Measurements from ENCODE around the gene ABLIM1.

ABLIM1 gene

DNA sequence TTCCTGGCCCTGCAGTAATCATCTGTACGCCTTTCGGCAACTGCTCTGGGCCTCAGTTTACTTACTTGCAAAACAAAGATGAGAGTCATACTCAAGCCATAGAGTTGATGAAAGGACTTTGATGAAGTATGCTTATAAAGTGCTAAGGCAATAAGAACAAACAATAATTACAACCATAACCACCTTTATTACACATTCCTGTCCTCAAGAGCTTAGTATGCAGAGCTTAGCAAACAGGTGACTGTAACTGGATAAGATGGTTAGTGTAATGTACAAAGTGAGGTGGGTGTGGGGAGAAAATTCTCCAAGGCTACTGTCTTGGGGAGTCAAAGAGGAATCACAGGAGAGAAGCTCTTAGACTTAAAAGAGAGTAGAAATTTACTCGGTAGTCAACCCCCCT, 136.8 kb downstream of the ABLIM1 start:
- no peaks in the 10 kb centered on the region for H3K27me3 ChIP-seq (ENCODE audit: low read depth, low read length)
- H3K4me3 ChIP-seq (ENCODE audit: low read length): no peak overlapping the region
- H3K79me2 ChIP-seq (ENCODE audit: low read length): peaks cover 59% of the 10 kb centered on the region
- no peak for TF ChIP-seq EZH2phosphoT487 (IDR thresholded peaks at IDR 0.05; ENCODE audit: low read depth)
- no peak for TF ChIP-seq CTCF (IDR thresholded peaks at IDR 0.05; ENCODE audit: low read depth, low read length)
- 0 out of 2 replicates have a peak, but pooled peaks cover 10% of the 10 kb centered on the region for H3K4me1 ChIP-seq (ENCODE audit: low read length)
- no peak overlapping the region for H2AFZ ChIP-seq (ENCODE audit: low read depth, low read length)
- peaks cover 30% of the 10 kb centered on the region for H4K20me1 ChIP-seq (ENCODE audit: insufficient read depth, low read length)
- H3K9me3 ChIP-seq (ENCODE audit: insufficient read depth, low read length): no peaks in the 10 kb centered on the region
- no peak overlapping the region for H3K27ac ChIP-seq (ENCODE audit: low read length)
- no peak overlapping the region for H3K9ac ChIP-seq (ENCODE audit: low read length)
- H3K36me3 ChIP-seq (replicated peaks; ENCODE audit: low read depth, low read length): no peaks in the 10 kb centered on the region
- no peak overlapping the region for H3K4me2 ChIP-seq (ENCODE audit: low read length)

DNA sequence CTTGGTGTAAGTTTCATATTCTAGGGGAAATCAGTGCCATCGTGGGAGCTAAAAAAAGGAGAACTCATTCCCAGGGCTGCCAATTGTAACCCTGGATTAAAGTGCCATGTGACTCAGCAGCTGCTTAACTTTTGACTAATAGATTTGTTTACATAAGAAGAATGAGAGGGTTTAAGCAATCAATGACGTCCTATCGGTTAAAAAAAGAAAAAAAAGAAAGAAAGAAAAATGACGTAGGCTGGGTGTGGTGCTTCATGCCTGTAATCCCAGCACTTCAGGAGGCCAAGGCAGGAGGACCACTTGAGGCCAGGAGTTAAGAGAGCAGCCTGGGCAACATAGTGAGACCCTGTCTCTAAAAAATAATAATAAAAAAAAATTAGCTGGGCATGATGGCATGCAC, 137.6 kb downstream of the ABLIM1 start:
- no peaks in the 10 kb centered on the region for H3K27me3 ChIP-seq (ENCODE audit: low read depth, low read length)
- H2AFZ ChIP-seq (ENCODE audit: low read depth, low read length): no peak overlapping the region
- H4K20me1 ChIP-seq (ENCODE audit: insufficient read depth, low read length): peaks cover 30% of the 10 kb centered on the region
- TF ChIP-seq EZH2phosphoT487 (IDR thresholded peaks at IDR 0.05; ENCODE audit: low read depth) (no peak), CTCF (IDR thresholded peaks at IDR 0.05; ENCODE audit: low read depth, low read length) (no peak)
- H3K36me3 ChIP-seq (replicated peaks; ENCODE audit: low read depth, low read length): no peaks in the 10 kb centered on the region
- H3K4me3 ChIP-seq (ENCODE audit: low read length): no peak overlapping the region
- no peak overlapping the region for H3K27ac ChIP-seq (ENCODE audit: low read length)
- H3K79me2 ChIP-seq (ENCODE audit: low read length): peaks cover 52% of the 10 kb centered on the region
- no peak overlapping the region for H3K4me2 ChIP-seq (ENCODE audit: low read length)
- H3K9me3 ChIP-seq (ENCODE audit: insufficient read depth, low read length): no peaks in the 10 kb centered on the region
- no peak overlapping the region for H3K9ac ChIP-seq (ENCODE audit: low read length)
- H3K4me1 ChIP-seq (ENCODE audit: low read length): 0 out of 2 replicates have a peak, but pooled peaks cover 6% of the 10 kb centered on the region

GRCh38 chr10:114519756-114520293, 138.2 kb downstream of the ABLIM1 start:
- TF ChIP-seq CTCF (IDR thresholded peaks at IDR 0.05; ENCODE audit: low read depth, low read length): no peak
- TF ChIP-seq EZH2phosphoT487 (IDR thresholded peaks at IDR 0.05; ENCODE audit: low read depth): no peak
- peaks cover 27% of the 10 kb centered on the region for H4K20me1 ChIP-seq (ENCODE audit: insufficient read depth, low read length)
- no peak overlapping the region for H3K4me3 ChIP-seq (ENCODE audit: low read length)
- H3K4me1 ChIP-seq (ENCODE audit: low read length): 0 out of 2 replicates have a peak, but pooled peaks cover under 1% of the 10 kb centered on the region
- H3K79me2 ChIP-seq (ENCODE audit: low read length): peaks cover 46% of the 10 kb centered on the region
- no peaks in the 10 kb centered on the region for H3K27me3 ChIP-seq (ENCODE audit: low read depth, low read length)
- H3K27ac ChIP-seq (ENCODE audit: low read length): no peak overlapping the region
- H3K4me2 ChIP-seq (ENCODE audit: low read length): no peak overlapping the region
- no peak overlapping the region for H3K9ac ChIP-seq (ENCODE audit: low read length)
- H3K36me3 ChIP-seq (replicated peaks; ENCODE audit: low read depth, low read length): no peaks in the 10 kb centered on the region
- no peaks in the 10 kb centered on the region for H3K9me3 ChIP-seq (ENCODE audit: insufficient read depth, low read length)
- H2AFZ ChIP-seq (ENCODE audit: low read depth, low read length): no peak overlapping the region

GRCh38 chr10:114519306-114519669, 138.8 kb downstream of the ABLIM1 start:
- H3K79me2 ChIP-seq (ENCODE audit: low read length): peaks cover 40% of the 10 kb centered on the region
- no peaks in the 10 kb centered on the region for H3K9me3 ChIP-seq (ENCODE audit: insufficient read depth, low read length)
- H3K27ac ChIP-seq (ENCODE audit: low read length): no peak overlapping the region
- H2AFZ ChIP-seq (ENCODE audit: low read depth, low read length): no peak overlapping the region
- H3K9ac ChIP-seq (ENCODE audit: low read length): no peak overlapping the region
- H3K36me3 ChIP-seq (replicated peaks; ENCODE audit: low read depth, low read length): no peaks in the 10 kb centered on the region
- no peak overlapping the region for H3K4me3 ChIP-seq (ENCODE audit: low read length)
- no peak for TF ChIP-seq EZH2phosphoT487 (IDR thresholded peaks at IDR 0.05; ENCODE audit: low read depth)
- no peak for TF ChIP-seq CTCF (IDR thresholded peaks at IDR 0.05; ENCODE audit: low read depth, low read length)
- H3K4me2 ChIP-seq (ENCODE audit: low read length): no peak overlapping the region
- no peaks in the 10 kb centered on the region for H3K27me3 ChIP-seq (ENCODE audit: low read depth, low read length)
- H4K20me1 ChIP-seq (ENCODE audit: insufficient read depth, low read length): peaks cover 26% of the 10 kb centered on the region; the same call in 1 of the 2 replicates
- no peaks in the 10 kb centered on the region for H3K4me1 ChIP-seq (ENCODE audit: low read length)
